Smooth muscle cell (in vitro differentiated cells): ENCODE results near the gene ZNF423. TPM values are rescaled to one million over a fixed set of nuclear protein-coding genes. Genes with fewer than 3 reads are reported as not detected.

Experiments
- DNase-seq: peaks from one replicate; lab custom pipeline; 2025; ENCODE audit not compliant: unreplicated experiment; lab: John Stamatoyannopoulos, UW
- H2AFZ ChIP-seq: fragments of 200-600 bp; sonication (generic); 2 replicates; pipeline ENCODE4 v1.6.0; 2016; ENCODE audit warnings: antibody characterized with exemption, low read depth, mild to moderate bottlenecking
- H3F3A ChIP-seq: fragments of 200-600 bp; sonication (generic); 2 replicates; pipeline ENCODE4 v1.6.0; 2017; ENCODE audit warnings: antibody characterized with exemption, low read depth
- H3K27ac ChIP-seq: fragments of 200-600 bp; sonication (generic); 2 replicates; pipeline ENCODE4 v1.5.1; 2016; ENCODE audit warnings: low read depth, mild to moderate bottlenecking
- H3K27me3 ChIP-seq: fragments of 200-600 bp; sonication (generic); 2 replicates; pipeline ENCODE4 v1.6.1; 2016; ENCODE audit warnings: low read depth, mild to moderate bottlenecking
- H3K36me3 ChIP-seq: fragments of 200-600 bp; sonication (generic); 2 replicates; pipeline ENCODE4 v1.5.1; 2016; ENCODE audit warnings: low read depth
- H3K4me1 ChIP-seq: fragments of 200-600 bp; sonication (generic); 2 replicates; pipeline ENCODE4 v1.5.1; 2016; ENCODE audit warnings: low read depth
- H3K4me2 ChIP-seq: fragments of 200-600 bp; sonication (generic); 2 replicates; pipeline ENCODE4 v1.6.0; 2016; ENCODE audit warnings: mild to moderate bottlenecking
- H3K4me3 ChIP-seq: fragments of 200-600 bp; sonication (generic); 2 replicates; pipeline ENCODE4 v1.5.1; 2016; ENCODE audit warnings: mild to moderate bottlenecking
- H3K79me2 ChIP-seq: fragments of 200-600 bp; sonication (generic); 2 replicates; pipeline ENCODE4 v1.6.0; 2016; ENCODE audit warnings: low read depth, mild to moderate bottlenecking
- H3K9ac ChIP-seq: fragments of 200-600 bp; sonication (generic); 2 replicates; pipeline ENCODE4 v1.6.0; 2016; ENCODE audit warnings: low read depth
- H3K9me3 ChIP-seq: fragments of 200-600 bp; sonication (generic); replicated peaks from 2 replicates; pipeline ENCODE4 v1.5.1; 2016; ENCODE audit warnings: low read depth
- H4K20me1 ChIP-seq: fragments of 200-600 bp; sonication (generic); 2 replicates; pipeline ENCODE4 v1.6.0; 2016; ENCODE audit warnings: low read depth
- CTCF ChIP-seq: fragments of 200-600 bp; sonication (generic); IDR thresholded peaks from 2 replicates; pipeline ENCODE4 v1.5.1; 2017; ENCODE audit warnings: borderline replicate concordance, mild to moderate bottlenecking, antibody characterized with exemption; ENCODE audit not compliant: insufficient read depth, poor library complexity, severe bottlenecking
- WGBS: methylation state at CpG from one replicate; pipeline ENCODE4 v1.1.7; 2016; ENCODE audit warnings: low lambda C conversion rate; 5-methylcytosine and 5-hydroxymethylcytosine counted together
- polyA plus RNA-seq: library from polyadenylated mRNA; unstranded; fragments of >200 nt; fragmentation: Nextera tagmentation; extraction: Ambion mirVana; gene quantifications from 2 replicates; pipeline ENCODE4 v1.2.1, GENCODE V29; 2016
- total RNA-seq: library from RNA; depleted of rRNA; stranded (reverse); fragments of >200 nt; gene quantifications from 2 replicates; pipeline ENCODE4 v1.2.3, GENCODE V29; 2014

The ZNF423 gene
- total and polyA plus RNA-seq, 2 experiments from 2014 or later: 6.9 to 7.0 TPM

GRCh38 chr16:49675413-49675812 lies 180.5 kb downstream of the ZNF423 start:
- Histone ChIP-seq H2AFZ (no peak overlapping the region), H3K9me3 (no peaks in the 10 kb centered on the region), H3K4me3 (no peak overlapping the region), H4K20me1 (peaks cover 21% of the 10 kb centered on the region), H3K4me2 (no peak overlapping the region), H3F3A (no peaks in the 10 kb centered on the region), H3K9ac (no peak overlapping the region), H3K4me1 (no peaks in the 10 kb centered on the region), H3K79me2 (no peaks in the 10 kb centered on the region), H3K27me3 (no peaks in the 10 kb centered on the region), H3K36me3 (no peaks in the 10 kb centered on the region), H3K27ac (no peak overlapping the region)
- WGBS: 89% methylated on average over 10 of the region's 10 CpGs
- TF ChIP-seq CTCF: no peak
- no peak for DNase-seq

DNA sequence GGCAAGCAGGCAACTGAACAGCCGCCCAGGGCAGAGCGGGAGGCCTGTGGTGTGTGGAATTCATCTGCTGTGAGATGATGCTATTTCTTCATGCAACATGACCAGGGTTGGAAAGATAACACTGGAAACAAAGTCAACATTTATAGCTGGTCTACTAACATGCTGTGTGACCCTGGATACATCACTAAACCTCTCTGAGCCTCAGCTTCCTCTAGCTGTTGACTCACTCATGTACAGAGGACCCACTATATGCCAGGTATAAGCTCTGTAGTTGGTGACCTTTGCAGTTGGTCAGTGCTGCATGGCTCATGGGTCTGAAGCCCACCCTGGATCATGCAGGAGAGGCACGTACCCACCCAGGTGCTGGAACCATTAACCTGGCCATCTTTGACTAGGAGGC lies 180.9 kb downstream of the ZNF423 start:
- no peak overlapping the region for H3K9ac ChIP-seq
- H3K79me2 ChIP-seq: no peaks in the 10 kb centered on the region
- no peaks in the 10 kb centered on the region for H3K9me3 ChIP-seq
- H3F3A ChIP-seq: no peaks in the 10 kb centered on the region
- no peak overlapping the region for H3K4me3 ChIP-seq
- H3K36me3 ChIP-seq: no peaks in the 10 kb centered on the region
- 97% methylated on average over 3 of the region's 3 CpGs for WGBS
- H3K27ac ChIP-seq: no peak overlapping the region
- DNase-seq: no peak
- no peaks in the 10 kb centered on the region for H3K4me1 ChIP-seq
- peaks cover 19% of the 10 kb centered on the region for H4K20me1 ChIP-seq
- H3K4me2 ChIP-seq: no peak overlapping the region
- H3K27me3 ChIP-seq: no peaks in the 10 kb centered on the region
- H2AFZ ChIP-seq: no peak overlapping the region
- TF ChIP-seq CTCF: no peak

- Histone ChIP-seq H3K9ac (no peak overlapping the region), H3K27me3 (no peaks in the 10 kb centered on the region), H3K36me3 (no peaks in the 10 kb centered on the region), H3F3A (no peaks in the 10 kb centered on the region), H3K4me1 (no peaks in the 10 kb centered on the region), H3K4me3 (no peak overlapping the region), H3K4me2 (no peak overlapping the region), H4K20me1 (peaks cover 25% of the 10 kb centered on the region), H2AFZ (no peak overlapping the region), H3K27ac (no peak overlapping the region), H3K79me2 (no peaks in the 10 kb centered on the region), H3K9me3 (no peaks in the 10 kb centered on the region)
- DNase-seq: no peak
- no peak for TF ChIP-seq CTCF
- 75% methylated on average over 15 of the region's 15 CpGs for WGBS
Observed at GRCh38 chr16:49674351-49674851, 181.5 kb downstream of the ZNF423 start.

GRCh38 chr16:49673442-49673841 lies 182.5 kb downstream of the ZNF423 start:
- Histone ChIP-seq H3K9me3 (no peaks in the 10 kb centered on the region), H3K36me3 (no peaks in the 10 kb centered on the region), H3K79me2 (no peaks in the 10 kb centered on the region), H3K27ac (no peak overlapping the region), H2AFZ (no peak overlapping the region), H3K4me1 (no peaks in the 10 kb centered on the region), H3K4me2 (no peak overlapping the region), H3F3A (no peaks in the 10 kb centered on the region), H3K9ac (no peak overlapping the region), H3K27me3 (no peaks in the 10 kb centered on the region), H3K4me3 (no peak overlapping the region), H4K20me1 (peaks cover 26% of the 10 kb centered on the region)
- DNase-seq: no peak
- WGBS: 94% methylated on average over 8 of the region's 8 CpGs
- no peak for TF ChIP-seq CTCF
